Osteoblast (primary cell): ENCODE measurements around the gene ADGRG3. TPM values are rescaled to one million over a fixed set of nuclear protein-coding genes. Genes with fewer than 3 reads are reported as not detected.
"Not testable (repeated sequence)": the region's sequence is repeated elsewhere in the genome, so short reads cannot be mapped to it uniquely, and the experiment has no call there.

Experiments
- DNase-seq: peaks from one replicate; pipeline ENCODE4 v3.0.0; 2011; ENCODE audit warnings: low spot score, mixed read lengths; ENCODE audit not compliant: insufficient read length; ENCODE audit errors: missing footprints
- H2AFZ ChIP-seq: 2 replicates; pipeline ENCODE4 v1.6.0; 2011; ENCODE audit warnings: mild to moderate bottlenecking, low read length
- H3K27ac ChIP-seq: 2 replicates; pipeline ENCODE4 v1.5.1; 2011; ENCODE audit warnings: mild to moderate bottlenecking, low read depth, low read length, moderate library complexity
- H3K27me3 ChIP-seq: 2 replicates; pipeline ENCODE4 v1.6.0; 2012; ENCODE audit warnings: mild to moderate bottlenecking, control low read depth, inconsistent platforms, low read length, moderate library complexity; ENCODE audit not compliant: insufficient read depth
- H3K36me3 ChIP-seq: 2 replicates; pipeline ENCODE4 v1.5.1; 2011; ENCODE audit warnings: mild to moderate bottlenecking, low read length, control low read depth, moderate library complexity; ENCODE audit not compliant: insufficient read depth
- H3K4me1 ChIP-seq: 2 replicates; pipeline ENCODE4 v1.5.1; 2011; ENCODE audit warnings: mild to moderate bottlenecking, low read length, control low read depth, moderate library complexity; ENCODE audit not compliant: insufficient read depth
- H3K4me2 ChIP-seq: 2 replicates; pipeline ENCODE4 v1.6.0; 2011; ENCODE audit warnings: mild to moderate bottlenecking, low read length; ENCODE audit not compliant: insufficient read depth
- H3K4me3 ChIP-seq: fragments of 200-600 bp; sonication (generic); 3 replicates; pipeline ENCODE4 v1.5.1; 2012; ENCODE audit warnings: mild to moderate bottlenecking, low read length, inconsistent platforms; ENCODE audit not compliant: insufficient read depth
- H3K79me2 ChIP-seq: 2 replicates; pipeline ENCODE4 v1.6.0; 2012; ENCODE audit warnings: mild to moderate bottlenecking, low read length, control low read depth, inconsistent platforms; ENCODE audit not compliant: insufficient read depth
- H3K9me3 ChIP-seq: 2 replicates; pipeline ENCODE4 v1.5.1; 2011; ENCODE audit warnings: low read depth, low read length, control low read depth
- H4K20me1 ChIP-seq: 2 replicates; pipeline ENCODE4 v1.6.0; 2012; ENCODE audit warnings: mild to moderate bottlenecking, low read length, control low read depth; ENCODE audit not compliant: insufficient read depth
- total RNA-seq: library from RNA; depleted of rRNA; stranded (reverse); fragments of >200 nt; gene quantifications from 2 replicates; pipeline ENCODE4 v1.2.3, GENCODE V29; 2012
- TF ChIP-seq, protein P1 (sequence below): IDR thresholded peaks from 2 replicates; pipeline ENCODE4 v1.5.1; 2011; ENCODE audit warnings: mild to moderate bottlenecking, low read depth, low read length, moderate library complexity; ENCODE audit errors: extremely low read depth

Gene ADGRG3
- total RNA-seq, 1 donor = not detected

GRCh38 chr16:57670196-57670595 lies 2.1 kb downstream of the ADGRG3 start:
- no peaks in the 10 kb centered on the region for H3K4me1 ChIP-seq
- DNase-seq = peak; percentile 47
- no peak overlapping the region for H3K4me2 ChIP-seq
- TF ChIP-seq, protein P1, sequence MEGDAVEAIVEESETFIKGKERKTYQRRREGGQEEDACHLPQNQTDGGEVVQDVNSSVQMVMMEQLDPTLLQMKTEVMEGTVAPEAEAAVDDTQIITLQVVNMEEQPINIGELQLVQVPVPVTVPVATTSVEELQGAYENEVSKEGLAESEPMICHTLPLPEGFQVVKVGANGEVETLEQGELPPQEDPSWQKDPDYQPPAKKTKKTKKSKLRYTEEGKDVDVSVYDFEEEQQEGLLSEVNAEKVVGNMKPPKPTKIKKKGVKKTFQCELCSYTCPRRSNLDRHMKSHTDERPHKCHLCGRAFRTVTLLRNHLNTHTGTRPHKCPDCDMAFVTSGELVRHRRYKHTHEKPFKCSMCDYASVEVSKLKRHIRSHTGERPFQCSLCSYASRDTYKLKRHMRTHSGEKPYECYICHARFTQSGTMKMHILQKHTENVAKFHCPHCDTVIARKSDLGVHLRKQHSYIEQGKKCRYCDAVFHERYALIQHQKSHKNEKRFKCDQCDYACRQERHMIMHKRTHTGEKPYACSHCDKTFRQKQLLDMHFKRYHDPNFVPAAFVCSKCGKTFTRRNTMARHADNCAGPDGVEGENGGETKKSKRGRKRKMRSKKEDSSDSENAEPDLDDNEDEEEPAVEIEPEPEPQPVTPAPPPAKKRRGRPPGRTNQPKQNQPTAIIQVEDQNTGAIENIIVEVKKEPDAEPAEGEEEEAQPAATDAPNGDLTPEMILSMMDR = no peak
- H3K79me2 ChIP-seq = no peaks in the 10 kb centered on the region
- no peaks in the 10 kb centered on the region for H3K36me3 ChIP-seq
- H3K27me3 ChIP-seq = peaks cover 34% of the 10 kb centered on the region
- no peak overlapping the region for H3K4me3 ChIP-seq
- H3K27ac ChIP-seq = no peak overlapping the region
- H3K9me3 ChIP-seq = no peaks in the 10 kb centered on the region
- H4K20me1 ChIP-seq = no peaks in the 10 kb centered on the region
- H2AFZ ChIP-seq = no peak overlapping the region

GRCh38 chr16:57671451-57671850 lies 3.3 kb downstream of the ADGRG3 start:
- H3K79me2 ChIP-seq, H3K36me3 ChIP-seq, H3K4me3 ChIP-seq, H3K4me2 ChIP-seq, H2AFZ ChIP-seq, H3K9me3 ChIP-seq, H3K27ac ChIP-seq, H4K20me1 ChIP-seq, DNase-seq, H3K4me1 ChIP-seq: not testable (repeated sequence)
- H3K27me3 ChIP-seq = peaks cover 34% of the 10 kb centered on the region

GRCh38 chr16:57672416-57672815 lies 4.3 kb downstream of the ADGRG3 start:
- TF ChIP-seq, protein P1 = no peak
- Histone ChIP-seq H3K4me3 (no peak overlapping the region), H3K36me3 (no peaks in the 10 kb centered on the region), H3K9me3 (no peaks in the 10 kb centered on the region), H3K4me1 (peaks cover 2% of the 10 kb centered on the region), H3K79me2 (no peaks in the 10 kb centered on the region), H3K27ac (no peak overlapping the region), H4K20me1 (no peaks in the 10 kb centered on the region), H3K27me3 (peaks cover 34% of the 10 kb centered on the region), H3K4me2 (no peak overlapping the region), H2AFZ (no peak overlapping the region)
- DNase-seq = no peak

GRCh38 chr16:57672824-57673223 lies 4.7 kb downstream of the ADGRG3 start:
- Histone ChIP-seq H3K4me3 (no peak overlapping the region), H4K20me1 (no peaks in the 10 kb centered on the region), H3K9me3 (no peaks in the 10 kb centered on the region), H3K4me1 (peaks cover 2% of the 10 kb centered on the region), H2AFZ (no peak overlapping the region), H3K36me3 (no peaks in the 10 kb centered on the region), H3K27me3 (peaks cover 34% of the 10 kb centered on the region), H3K27ac (no peak overlapping the region), H3K79me2 (no peaks in the 10 kb centered on the region), H3K4me2 (no peak overlapping the region)
- TF ChIP-seq, protein P1 = no peak
- DNase-seq = peak; percentile 25
